Body of pancreas (tissue), 4 donors: ENCODE data around the gene RGL2. TPM values are rescaled to one million over a fixed set of nuclear protein-coding genes. Genes with fewer than 3 reads are reported as not detected.
"Not testable (repeated sequence)": the region's sequence is repeated elsewhere in the genome, so short reads cannot be mapped to it uniquely, and the experiment has no call there.

Experiments
- ATAC-seq: fragments of 150-250 bp; one replicate; pipeline ENCODE4 v1.9.1; 2016
- DNase-seq, 4 donors: peaks; one replicate each; pipeline ENCODE4 v3.0.0-alpha.2; 2019
- H3K27ac ChIP-seq, 4 donors: fragments of 200-600 bp; sonication (generic); 1 replicate in 3 of 4; 2 replicates in 1 of 4; pipeline versions ENCODE4 v1.5.1 to v1.6.1; 2016 to 2019; ENCODE audit warnings: mild to moderate bottlenecking in 1 of 4, mixed read lengths in 1 of 4, moderate library complexity in 1 of 4
- H3K27me3 ChIP-seq, 2 donors: fragments of 200-600 bp; sonication (generic); one replicate each; pipeline ENCODE4 v1.6.0; 2016; ENCODE audit warnings: mild to moderate bottlenecking in 1 of 2
- H3K36me3 ChIP-seq, 2 donors: fragments of 200-600 bp; sonication (generic); replicated peaks in 1 of 2; 2 replicates each; pipeline ENCODE4 v1.5.1; 2016; ENCODE audit warnings: low read depth in 2 of 2; ENCODE audit not compliant: insufficient read depth in 1 of 2
- H3K4me1 ChIP-seq: fragments of 200-600 bp; sonication (generic); one replicate; pipeline ENCODE4 v1.6.0; 2016
- H3K4me3 ChIP-seq, 2 donors: fragments of 200-600 bp; sonication (generic); 1 replicate in 1 of 2; 2 replicates in 1 of 2; pipeline ENCODE4 v1.5.1; 2016 to 2019
- H3K9me3 ChIP-seq, 3 donors: fragments of 200-600 bp; sonication (generic); 1 replicate in 2 of 3; 2 replicates in 1 of 3; pipeline ENCODE4 v1.5.1; 2016
- CTCF ChIP-seq, 7 experiments: fragments of 450-650 bp in 4 of 7; fragments of 200-600 bp in 3 of 7; sonication (generic) in 3 of 7; IDR thresholded peaks; one replicate each; pipeline ENCODE4 v1.5.1; 2016 to 2019; ENCODE audit warnings: antibody characterized with exemption in 7 of 7
- POLR2A ChIP-seq, 3 donors: fragments of 450-650 bp; IDR thresholded peaks; one replicate each; pipeline ENCODE4 v1.6.1; 2016; ENCODE audit warnings: antibody characterized with exemption in 3 of 3, mild to moderate bottlenecking in 2 of 3
- WGBS, 2 donors: methylation state at CpG; one replicate each; pipeline ENCODE4 v1.1.5; 2017; 5-methylcytosine and 5-hydroxymethylcytosine counted together
- intact Hi-C: fragments of 100-400 bp; cut with DNase I; formaldehyde crosslinking; loops from one replicate; pipeline ENCODE4 v1.15.1; 2023
- total RNA-seq, 2 donors: library from RNA; depleted of rRNA; stranded (reverse); fragments of >200 nt; gene quantifications; one replicate each; pipeline ENCODE4 v1.1.0, GENCODE V29; 2016

The RGL2 gene, protein sequence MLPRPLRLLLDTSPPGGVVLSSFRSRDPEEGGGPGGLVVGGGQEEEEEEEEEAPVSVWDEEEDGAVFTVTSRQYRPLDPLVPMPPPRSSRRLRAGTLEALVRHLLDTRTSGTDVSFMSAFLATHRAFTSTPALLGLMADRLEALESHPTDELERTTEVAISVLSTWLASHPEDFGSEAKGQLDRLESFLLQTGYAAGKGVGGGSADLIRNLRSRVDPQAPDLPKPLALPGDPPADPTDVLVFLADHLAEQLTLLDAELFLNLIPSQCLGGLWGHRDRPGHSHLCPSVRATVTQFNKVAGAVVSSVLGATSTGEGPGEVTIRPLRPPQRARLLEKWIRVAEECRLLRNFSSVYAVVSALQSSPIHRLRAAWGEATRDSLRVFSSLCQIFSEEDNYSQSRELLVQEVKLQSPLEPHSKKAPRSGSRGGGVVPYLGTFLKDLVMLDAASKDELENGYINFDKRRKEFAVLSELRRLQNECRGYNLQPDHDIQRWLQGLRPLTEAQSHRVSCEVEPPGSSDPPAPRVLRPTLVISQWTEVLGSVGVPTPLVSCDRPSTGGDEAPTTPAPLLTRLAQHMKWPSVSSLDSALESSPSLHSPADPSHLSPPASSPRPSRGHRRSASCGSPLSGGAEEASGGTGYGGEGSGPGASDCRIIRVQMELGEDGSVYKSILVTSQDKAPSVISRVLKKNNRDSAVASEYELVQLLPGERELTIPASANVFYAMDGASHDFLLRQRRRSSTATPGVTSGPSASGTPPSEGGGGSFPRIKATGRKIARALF
- 10 to 100 TPM; 31.3 to 31.9 TPM for total RNA-seq

- 0% methylated on average over 10 to 23 of the region's 34 CpGs for WGBS, 2 donors
- peaks cover 0 to 6% of the 10 kb centered on the region in 2 donors for H3K36me3 ChIP-seq
- peak; percentile 78 to 84 (median 80) for DNase-seq
- no peak for TF ChIP-seq CTCF (IDR thresholded peaks at IDR 0.05)
- no peak for TF ChIP-seq POLR2A (IDR thresholded peaks at IDR 0.05)
- no peaks in the 10 kb centered on the region for H3K9me3 ChIP-seq
- peak within 1 kb of the TSS; percentile 83 to 99 (median 89) for H3K27ac ChIP-seq
- peaks cover 26% of the 10 kb centered on the region for H3K4me1 ChIP-seq
- intact Hi-C loops, result no loop called here
- ATAC-seq, result peak; percentile 69
- H3K27me3 ChIP-seq, result no peaks in the 10 kb centered on the region
- peak within 1 kb of the TSS; percentile 44 to 85 for H3K4me3 ChIP-seq
These were observed at the start of gene RGL2 for GRCh38 chr6:33298773-33299236. Gene RGL2 (minus strand): TSS chr6:33298942. CDS start chr6:33298610, 332 bp downstream.

- Histone ChIP-seq H3K4me3 (no peak overlapping the region), H3K27ac (no peak overlapping the region)
These were observed 49.1 kb upstream of the RGL2 start for GRCh38 chr6:33347816-33348215.

GRCh38 chr6:33346972-33347371, 48.2 kb upstream of the RGL2 start:
- H3K4me1 ChIP-seq, result not testable (repeated sequence)

More at GRCh38 chr6:33347816-33348215, 49.1 kb upstream of the RGL2 start:
- ATAC-seq (no peak), DNase-seq (no peak)
- no peaks in the 10 kb centered on the region for H3K4me1 ChIP-seq
- WGBS, 2 donors, result 83 to 84% methylated on average over 5 of the region's 5 CpGs
- H3K9me3 ChIP-seq, result no peaks in the 10 kb centered on the region
- intact Hi-C loops, result no loop called here
- no peaks in the 10 kb centered on the region for H3K27me3 ChIP-seq
- no peaks in the 10 kb centered on the region for H3K36me3 ChIP-seq
- TF ChIP-seq POLR2A (IDR thresholded peaks at IDR 0.05) (no peak), CTCF (IDR thresholded peaks at IDR 0.05) (no peak)

DNA sequence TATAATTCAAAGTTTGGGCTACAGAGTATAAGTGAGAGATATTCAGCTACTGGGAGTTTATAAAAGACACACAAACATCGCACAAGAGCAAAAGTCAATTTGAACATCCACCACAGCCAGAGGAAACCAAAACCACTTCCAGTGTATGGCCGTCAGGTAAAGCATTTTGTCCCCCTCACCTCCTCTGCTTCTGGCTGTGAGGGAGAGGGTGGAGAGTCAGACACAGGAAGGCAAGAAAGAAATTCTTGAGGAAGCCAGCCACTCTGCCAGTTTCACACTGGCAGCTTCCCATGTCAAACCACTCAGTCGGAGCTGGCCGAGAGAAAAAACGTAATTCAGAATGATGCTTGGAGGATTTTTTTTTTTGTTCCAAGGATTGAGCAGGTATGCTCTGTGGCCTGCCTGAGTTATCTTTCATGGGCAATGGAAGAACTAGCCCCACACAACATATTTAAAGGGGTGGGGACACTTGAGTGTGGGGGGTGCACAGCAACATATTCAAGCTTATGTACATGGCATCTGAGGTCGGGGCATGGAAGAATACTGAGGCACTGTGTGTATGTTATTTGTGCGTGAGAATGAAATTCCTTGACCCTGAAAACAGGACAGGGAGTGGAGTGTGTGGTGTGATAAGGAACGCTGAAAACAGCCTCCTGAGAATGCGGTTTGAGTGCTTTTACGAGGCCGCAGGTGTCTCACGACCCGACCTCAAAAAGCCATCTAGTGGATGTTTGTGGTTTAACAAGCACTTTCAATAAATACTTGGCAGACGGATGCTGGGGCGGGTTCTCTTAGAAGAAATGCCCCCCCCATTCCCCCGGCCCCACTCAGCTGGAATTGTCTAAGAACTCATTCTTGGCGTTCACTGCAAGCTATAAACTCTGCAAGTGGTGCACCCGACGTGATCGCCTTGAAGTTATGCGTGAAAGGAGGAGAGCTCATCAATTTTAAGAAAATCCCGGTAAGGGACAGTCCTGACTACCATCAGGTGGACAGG, 46.3 kb upstream of the RGL2 start:
- no peaks in the 10 kb centered on the region for H3K27me3 ChIP-seq
- ATAC-seq (peak; percentile 71), DNase-seq (peak; percentile 62 to 74 (median 68))
- 18 to 20% methylated on average over 21 to 22 of the region's 22 CpGs for WGBS, 2 donors
- no peaks in the 10 kb centered on the region for H3K9me3 ChIP-seq
- TF ChIP-seq CTCF (IDR thresholded peaks at IDR 0.05) (peak; percentile 41 to 77 (median 62)), POLR2A (IDR thresholded peaks at IDR 0.05) (no peak)
- intact Hi-C loops, result no loop called here
- peak overlapping the region in 1 of 4 donors; percentile 12 for H3K27ac ChIP-seq
- H3K4me3 ChIP-seq, result no peak overlapping the region
- H3K4me1 ChIP-seq, result no peaks in the 10 kb centered on the region
- no peaks in the 10 kb centered on the region for H3K36me3 ChIP-seq

More at GRCh38 chr6:33346972-33347371, 48.2 kb upstream of the RGL2 start:
- H3K27me3 ChIP-seq, DNase-seq, H3K4me3 ChIP-seq, ATAC-seq, H3K27ac ChIP-seq, H3K36me3 ChIP-seq, H3K9me3 ChIP-seq, intact Hi-C loops: not testable (repeated sequence)
- 70 to 78% methylated on average over 5 of the region's 5 CpGs for WGBS, 2 donors
